Lung (tissue), 12 donors: ENCODE data around the gene CLSTN2. TPM values are rescaled to one million over a fixed set of nuclear protein-coding genes. Genes with fewer than 3 reads are reported as not detected.

Source experiments
- ATAC-seq: fragments of 200-7000 bp; cut with Tn5 transposase; one replicate; pipeline ENCODE4 v1.9.1; 2020; ENCODE audit warnings: moderate number of reproducible peaks; ENCODE audit not compliant: insufficient read depth, low FRiP score
- DNase-seq, 3 donors: peaks; one replicate each; pipeline ENCODE4 v3.0.0-alpha.2; 2013 to 2017
- H3K27ac ChIP-seq, 2 donors: one replicate each; pipeline ENCODE4 v1.5.1; 2013; ENCODE audit warnings: mild to moderate bottlenecking in 2 of 2, moderate library complexity in 2 of 2, control low read depth in 1 of 2, inconsistent platforms in 1 of 2, low read depth in 1 of 2, low read length in 1 of 2
- H3K27me3 ChIP-seq, 3 donors: one replicate each; pipeline ENCODE4 v1.5.1; 2013; ENCODE audit warnings: low read length in 2 of 3; ENCODE audit not compliant: control insufficient read depth in 3 of 3, insufficient read depth in 3 of 3
- H3K36me3 ChIP-seq, 4 donors: one replicate each; pipeline ENCODE4 v1.5.1; 2013; ENCODE audit warnings: low read length in 4 of 4, mild to moderate bottlenecking in 1 of 4, moderate library complexity in 1 of 4; ENCODE audit not compliant: control insufficient read depth in 4 of 4, insufficient read depth in 4 of 4
- H3K4me1 ChIP-seq, 5 donors: one replicate each; pipeline ENCODE4 v1.5.1; 2013; ENCODE audit warnings: low read length in 5 of 5, mild to moderate bottlenecking in 2 of 5, moderate library complexity in 1 of 5; ENCODE audit not compliant: control insufficient read depth in 5 of 5, insufficient read depth in 5 of 5
- H3K4me3 ChIP-seq: one replicate; pipeline ENCODE4 v1.5.1; 2013; ENCODE audit warnings: mild to moderate bottlenecking, control low read depth, moderate library complexity
- H3K9ac ChIP-seq, 2 donors: one replicate each; pipeline ENCODE4 v1.5.1; 2013; ENCODE audit warnings: low read length in 2 of 2, control low read depth in 1 of 2; ENCODE audit not compliant: insufficient read depth in 1 of 2
- H3K9me3 ChIP-seq, 4 donors: one replicate each; pipeline ENCODE4 v1.5.1; 2013; ENCODE audit warnings: low read length in 3 of 4, mild to moderate bottlenecking in 1 of 4, moderate library complexity in 1 of 4; ENCODE audit not compliant: control insufficient read depth in 4 of 4, insufficient read depth in 3 of 4
- CTCF ChIP-seq: IDR thresholded peaks from 2 replicates; pipeline ENCODE4 v1.5.1; 2012; ENCODE audit warnings: mild to moderate bottlenecking; ENCODE audit errors: control extremely low read depth, extremely low read depth
- WGBS, 2 donors: extraction: QIAGEN DNeasy Blood & Tissue Kit; methylation state at CpG; one replicate each; pipeline ENCODE4 v1.1.7; 2013; 5-methylcytosine and 5-hydroxymethylcytosine counted together
- polyA plus RNA-seq, 2 donors: library from polyadenylated mRNA; stranded (reverse); fragments of 200-250 nt; gene quantifications; one replicate each; pipeline ENCODE4 v1.2.1, GENCODE V29; 2013
- total RNA-seq, 2 donors: library from RNA; depleted of rRNA in 1 of 2; stranded (reverse); fragments of >200 nt in 1 of 2; gene quantifications; one replicate each; pipeline ENCODE4 v1.2.1, GENCODE V29; 2014 to 2021
- donor health status: control.
- donor health status: control.
- donor health status: Bipolar disorder and iron deficiency.
- donor health status: healthy.
- donor health status: DM: yes; HTN: yes; CAD: no.

The CLSTN2 gene
- total and polyA plus RNA-seq, 4 donors = 0.07 to 2.4 (median 1.3) TPM

DNA sequence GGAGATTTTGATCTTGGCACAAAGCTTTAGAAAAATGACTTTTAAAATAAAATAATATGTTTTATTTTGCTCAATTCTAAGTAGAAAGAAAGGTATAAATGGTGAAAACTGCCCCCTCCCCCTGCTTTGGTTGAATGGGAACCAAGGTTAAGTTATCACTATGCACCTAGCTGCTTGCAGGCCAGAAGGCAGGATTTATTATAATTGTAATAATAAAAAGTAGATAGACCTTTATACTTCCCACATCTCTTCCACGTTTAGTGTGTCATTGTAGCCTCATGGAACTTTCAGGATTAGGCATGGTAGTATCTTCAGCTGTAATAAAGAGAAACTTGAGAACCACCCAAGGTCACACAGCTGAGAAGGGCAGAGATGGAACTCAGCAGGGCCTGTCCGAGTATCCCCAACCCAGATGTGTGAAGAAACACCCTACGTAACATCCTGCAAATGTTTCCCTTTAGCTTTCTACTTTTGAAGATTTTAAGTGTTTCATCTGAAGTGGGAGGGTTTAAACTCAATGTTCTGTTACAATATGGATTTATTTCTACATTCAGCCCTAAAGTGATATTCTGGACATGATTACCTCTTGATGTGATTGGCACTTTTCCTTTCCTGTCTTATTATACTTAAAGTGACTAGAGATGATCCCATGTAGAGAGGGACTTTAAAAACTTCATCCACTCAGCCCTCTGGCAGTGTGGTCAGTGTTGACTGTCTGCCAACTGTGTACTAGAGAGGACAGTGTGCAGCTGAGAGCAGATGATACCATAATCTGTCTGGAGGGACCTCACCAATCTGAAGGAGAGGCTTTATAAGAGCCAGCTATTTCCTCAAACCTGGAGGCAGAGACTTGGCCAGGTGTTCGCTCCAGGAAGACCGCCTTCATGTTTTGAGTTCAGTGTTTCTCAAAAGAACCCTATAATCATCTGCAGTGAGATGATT is 460.4 kb downstream of the CLSTN2 start:
- Histone ChIP-seq H3K4me3 (no peak overlapping the region), H3K9ac (no peak overlapping the region), H3K27ac (peak overlapping the region in 1 of 2 donors; percentile 47), H3K36me3 (no peaks in the 10 kb centered on the region), H3K9me3 (no peaks in the 10 kb centered on the region), H3K27me3 (no peaks in the 10 kb centered on the region), H3K4me1 (peaks cover 0 to 2% (median 0%) of the 10 kb centered on the region in 5 donors)
- DNase-seq = no peak
- no peak for TF ChIP-seq CTCF
- 79 to 85% methylated on average over 5 of the region's 5 CpGs for WGBS, 2 donors
- ATAC-seq = no peak

DNA sequence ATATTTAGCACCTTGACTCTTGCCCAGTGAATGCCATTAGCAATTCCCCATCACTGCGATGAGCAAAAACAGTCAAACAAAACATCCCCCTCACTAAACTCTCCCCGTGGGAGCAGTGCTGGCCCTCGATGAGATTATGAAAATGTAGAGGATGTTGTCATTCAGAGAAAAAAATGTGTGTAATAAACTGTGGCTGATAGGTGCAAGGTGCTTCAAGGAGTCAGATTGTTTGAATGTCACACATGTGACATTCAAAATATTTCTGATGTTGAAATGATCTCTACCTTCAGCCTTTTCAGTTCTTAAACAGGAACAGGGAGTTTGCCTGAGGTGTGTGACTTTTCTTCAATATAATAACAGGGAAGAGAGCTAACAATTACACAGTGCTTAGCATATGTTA is 461.1 kb downstream of the CLSTN2 start:
- no peaks in the 10 kb centered on the region for H3K27me3 ChIP-seq
- no peak overlapping the region for H3K4me3 ChIP-seq
- no peak overlapping the region for H3K9ac ChIP-seq
- DNase-seq (no peak), ATAC-seq (no peak)
- no peaks in the 10 kb centered on the region for H3K36me3 ChIP-seq
- peaks cover 0 to 2% (median 0%) of the 10 kb centered on the region in 5 donors for H3K4me1 ChIP-seq
- H3K9me3 ChIP-seq = no peaks in the 10 kb centered on the region
- H3K27ac ChIP-seq = peak overlapping the region in 1 of 2 donors; percentile 47
- 37 to 56% methylated on average over 3 of the region's 3 CpGs for WGBS, 2 donors
- TF ChIP-seq CTCF = no peak

DNA sequence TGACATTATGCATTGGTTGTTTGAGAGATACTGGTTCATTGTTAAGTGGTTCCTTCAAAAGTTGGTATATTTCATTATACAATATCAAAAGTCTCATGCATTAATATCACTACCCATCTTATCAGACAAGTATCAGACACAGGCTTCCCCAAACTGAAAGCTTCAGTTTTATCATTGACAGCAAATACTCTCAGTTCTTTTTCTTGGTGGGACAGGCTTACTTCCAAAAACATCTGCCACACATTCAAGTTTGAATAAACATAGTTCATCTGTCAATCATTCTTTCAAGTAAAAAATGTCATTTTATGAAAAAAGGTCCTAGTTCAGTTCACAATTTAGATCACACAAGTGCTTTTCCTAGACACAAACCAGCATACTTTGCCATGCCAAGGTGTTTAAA is 462.9 kb downstream of the CLSTN2 start:
- TF ChIP-seq CTCF = no peak
- no peak for ATAC-seq
- H3K27me3 ChIP-seq = no peaks in the 10 kb centered on the region
- H3K4me3 ChIP-seq = no peak overlapping the region
- no peak for DNase-seq
- no peak overlapping the region for H3K9ac ChIP-seq
- no peaks in the 10 kb centered on the region for H3K36me3 ChIP-seq
- H3K9me3 ChIP-seq = no peaks in the 10 kb centered on the region
- H3K27ac ChIP-seq = no peak overlapping the region
- peaks cover 0 to 2% (median 0%) of the 10 kb centered on the region in 5 donors for H3K4me1 ChIP-seq
